GM18870 (cell line): ENCODE measurements around the gene FADS3.

ENCODE experiments used
- ATAC-seq: cut with Tn5 transposase; IDR thresholded peaks from one replicate; pipeline ENCODE4 v1.9.1; 2021; ENCODE audit warnings: moderate library complexity; ENCODE audit not compliant: unreplicated experiment

The FADS3 gene, protein sequence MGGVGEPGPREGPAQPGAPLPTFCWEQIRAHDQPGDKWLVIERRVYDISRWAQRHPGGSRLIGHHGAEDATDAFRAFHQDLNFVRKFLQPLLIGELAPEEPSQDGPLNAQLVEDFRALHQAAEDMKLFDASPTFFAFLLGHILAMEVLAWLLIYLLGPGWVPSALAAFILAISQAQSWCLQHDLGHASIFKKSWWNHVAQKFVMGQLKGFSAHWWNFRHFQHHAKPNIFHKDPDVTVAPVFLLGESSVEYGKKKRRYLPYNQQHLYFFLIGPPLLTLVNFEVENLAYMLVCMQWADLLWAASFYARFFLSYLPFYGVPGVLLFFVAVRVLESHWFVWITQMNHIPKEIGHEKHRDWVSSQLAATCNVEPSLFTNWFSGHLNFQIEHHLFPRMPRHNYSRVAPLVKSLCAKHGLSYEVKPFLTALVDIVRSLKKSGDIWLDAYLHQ

DNA sequence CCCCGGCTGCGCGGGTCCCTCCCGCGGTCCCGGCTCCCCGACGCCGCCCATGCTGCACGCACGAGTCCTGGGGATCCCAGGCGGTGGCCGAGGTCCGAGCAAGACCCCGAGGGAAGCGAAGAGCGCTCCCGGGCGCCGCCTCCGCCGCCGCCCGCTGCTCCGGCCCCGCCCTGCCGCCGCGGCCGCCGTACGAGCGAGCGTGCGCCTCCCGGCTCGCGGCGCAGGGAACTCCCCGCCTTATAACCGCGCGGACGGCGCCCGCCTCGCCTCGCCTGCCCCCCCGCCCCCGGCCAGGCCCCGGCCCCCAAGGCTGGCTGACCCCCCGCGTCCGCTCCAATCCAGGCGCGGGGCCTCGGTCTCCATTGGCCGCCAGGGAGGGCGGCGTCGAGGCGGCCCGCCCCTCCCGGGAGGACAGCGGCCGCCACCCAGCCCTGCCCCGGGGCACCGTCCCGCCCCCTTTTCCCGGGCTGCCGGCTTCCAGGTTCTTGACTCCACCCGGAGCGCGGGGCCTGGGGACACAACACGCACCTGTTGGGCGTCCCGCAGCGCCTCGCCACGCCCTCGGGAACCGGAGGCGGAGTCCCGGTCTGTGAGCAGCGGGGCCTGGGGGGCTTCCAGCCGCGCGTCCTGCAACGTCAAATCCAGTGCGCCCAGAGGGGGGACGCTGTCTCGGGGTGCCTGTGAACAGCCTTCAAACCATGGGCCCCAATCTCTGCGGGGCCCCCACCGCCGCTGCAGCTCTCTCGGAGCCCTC lies at the start of gene FADS3:
Gene FADS3 (minus strand): TSS at position 215 of the 754 bp plus-strand sequence. CDS start 164 bp downstream, at position 51.
- no peak for ATAC-seq

DNA sequence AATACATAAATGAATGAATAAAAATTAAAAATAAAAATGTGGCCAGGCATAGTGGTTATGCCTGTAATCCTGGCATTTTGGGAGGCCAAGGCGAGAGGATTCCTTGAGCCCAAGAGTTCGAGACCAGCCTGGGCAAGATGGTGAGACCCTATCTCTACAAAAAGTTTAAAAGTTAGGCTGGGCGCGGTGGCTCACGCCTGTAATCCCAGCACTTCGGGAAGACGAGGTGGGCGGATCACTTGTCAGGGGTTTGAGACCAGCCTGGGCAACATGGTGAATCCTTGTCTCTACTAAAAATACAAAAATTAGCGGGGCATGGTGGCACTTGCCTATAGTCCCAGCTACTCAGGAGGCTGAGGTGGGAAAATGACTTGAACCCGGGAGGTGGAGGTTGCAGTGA lies 49.1 kb upstream of the FADS3 start:
- ATAC-seq = no peak

DNA sequence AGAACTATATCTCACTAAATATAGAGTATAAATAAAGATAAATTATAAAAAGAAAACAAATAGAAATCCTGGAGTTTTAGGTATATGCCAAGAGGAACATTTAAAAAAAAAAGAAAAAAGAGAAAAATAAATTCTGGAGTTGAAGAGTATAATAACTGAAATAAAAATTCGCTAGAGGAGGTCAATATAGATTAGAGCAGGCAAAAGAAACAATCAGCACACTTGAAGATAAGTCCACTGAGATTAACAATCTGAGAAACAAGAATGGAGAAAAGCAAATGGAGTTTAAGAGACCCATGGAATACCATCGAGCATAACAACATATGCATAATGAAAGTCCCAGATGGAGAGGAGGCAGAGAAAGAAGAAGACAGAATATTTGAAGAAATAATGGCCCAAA lies 44.5 kb upstream of the FADS3 start:
- no peak for ATAC-seq

DNA sequence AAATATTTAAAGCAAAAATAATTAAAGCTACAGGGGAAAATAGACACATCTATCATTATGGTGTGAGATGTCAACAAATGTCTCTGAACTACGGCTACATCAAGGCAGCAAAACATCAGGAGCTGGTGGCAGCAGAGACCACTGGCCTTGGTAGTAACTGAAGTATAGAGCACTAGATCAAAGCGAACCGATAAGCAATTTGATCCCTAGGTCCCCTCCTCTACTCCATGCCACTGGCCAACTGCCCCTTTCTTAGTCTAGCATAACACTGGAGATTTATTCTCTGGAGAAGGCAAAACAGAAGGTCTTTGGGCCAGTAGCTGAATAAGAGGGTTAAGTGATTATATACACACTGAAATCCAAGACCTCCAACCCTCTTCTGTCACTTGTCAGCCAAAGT lies 39.6 kb upstream of the FADS3 start:
- no peak for ATAC-seq

DNA sequence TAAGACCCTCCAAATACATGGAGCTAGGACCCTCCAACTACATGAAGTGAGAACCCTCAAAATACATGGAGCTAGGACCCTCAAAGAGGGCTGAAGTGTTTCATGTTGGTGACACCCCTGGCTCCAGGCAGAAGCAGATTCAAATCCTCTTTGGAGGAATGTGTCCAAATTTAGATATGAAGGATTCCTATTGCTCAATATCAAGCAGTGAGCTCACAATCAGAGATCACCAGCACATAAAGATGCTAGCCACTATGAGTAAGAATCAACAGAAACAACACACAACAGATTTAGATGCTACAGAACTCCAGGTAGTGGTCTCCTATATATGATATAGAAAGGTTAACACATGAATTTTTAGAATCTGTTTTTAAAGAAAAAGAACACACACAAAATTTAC lies 37.3 kb upstream of the FADS3 start:
- no peak for ATAC-seq

DNA sequence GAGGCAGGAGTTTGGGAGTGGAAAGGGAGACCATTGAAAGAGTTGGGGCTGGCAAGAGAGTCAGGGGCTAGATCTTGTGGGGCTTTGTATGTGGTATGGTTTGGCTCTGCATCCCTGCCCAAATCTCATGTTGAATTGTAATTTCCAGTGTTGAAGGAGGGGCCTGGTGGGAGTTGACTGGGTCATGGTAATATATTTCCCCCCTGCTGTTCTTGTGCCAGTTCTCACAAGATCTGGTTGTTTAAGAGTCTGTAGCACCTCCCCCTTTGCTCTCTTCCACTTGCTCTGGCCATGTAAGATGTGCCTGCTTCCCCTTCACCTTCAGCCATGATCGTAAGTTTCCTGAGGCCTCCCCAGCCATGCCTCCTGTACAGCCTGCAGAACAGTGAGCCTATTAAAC lies 36.2 kb upstream of the FADS3 start:
- ATAC-seq = no peak

DNA sequence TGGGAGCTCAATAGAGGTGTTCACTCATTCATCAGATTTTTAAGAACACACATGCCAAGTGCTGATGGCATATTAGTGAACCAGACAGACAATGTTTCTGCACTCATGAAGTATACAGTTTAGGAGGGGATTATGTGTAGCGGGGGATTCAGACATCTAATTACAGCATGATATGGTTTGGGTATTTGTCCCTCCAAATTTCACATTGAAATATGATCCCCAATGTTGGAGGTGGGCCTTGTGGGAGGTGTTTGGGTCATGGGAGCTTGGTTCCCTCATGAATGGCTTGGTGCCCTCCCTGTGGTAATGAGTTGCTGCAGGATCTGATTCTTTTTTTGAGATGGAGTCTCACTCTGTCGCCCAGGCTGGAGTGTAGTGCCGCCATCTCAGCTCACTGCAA lies 34.9 kb upstream of the FADS3 start:
- no peak for ATAC-seq

DNA sequence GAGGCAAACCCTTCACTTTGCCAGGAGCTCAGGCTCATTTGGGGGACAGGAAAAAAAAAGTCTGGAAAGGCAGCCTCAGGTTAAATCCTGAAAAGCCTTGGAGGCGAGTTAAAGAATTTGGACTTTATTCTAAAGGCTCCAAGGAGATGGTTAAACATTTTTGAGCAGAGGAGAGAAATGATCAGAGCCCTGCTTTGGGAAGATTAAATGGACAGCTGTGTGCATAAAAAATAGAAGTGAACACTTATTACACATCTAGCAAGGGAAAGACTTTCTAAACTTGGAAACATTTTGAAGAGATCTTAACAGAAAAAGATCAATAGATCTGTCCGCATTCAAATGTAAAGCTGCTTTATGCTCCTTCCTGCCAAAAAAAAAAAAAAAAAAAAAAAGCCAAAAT lies 34.4 kb upstream of the FADS3 start:
- ATAC-seq = no peak

DNA sequence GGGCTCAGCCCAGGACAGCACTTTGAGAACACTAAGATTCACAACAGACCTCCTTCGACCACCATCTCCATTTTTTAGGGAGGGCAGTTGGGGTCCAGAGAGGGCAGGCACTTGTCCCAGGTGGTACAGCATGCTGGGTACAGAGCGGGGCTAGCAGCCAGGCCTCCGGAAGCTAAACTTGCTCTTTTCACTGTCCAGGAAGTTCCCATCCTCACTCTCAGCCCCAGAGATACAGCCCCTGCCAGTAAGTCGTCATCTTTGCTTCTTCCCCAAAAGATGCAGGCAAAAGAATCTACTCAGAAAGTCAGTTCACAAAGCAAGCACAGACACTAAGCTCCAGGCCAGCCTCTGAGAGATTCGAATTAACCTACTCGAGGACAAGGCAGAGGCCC lies 32.7 kb upstream of the FADS3 start:
- no peak for ATAC-seq

DNA sequence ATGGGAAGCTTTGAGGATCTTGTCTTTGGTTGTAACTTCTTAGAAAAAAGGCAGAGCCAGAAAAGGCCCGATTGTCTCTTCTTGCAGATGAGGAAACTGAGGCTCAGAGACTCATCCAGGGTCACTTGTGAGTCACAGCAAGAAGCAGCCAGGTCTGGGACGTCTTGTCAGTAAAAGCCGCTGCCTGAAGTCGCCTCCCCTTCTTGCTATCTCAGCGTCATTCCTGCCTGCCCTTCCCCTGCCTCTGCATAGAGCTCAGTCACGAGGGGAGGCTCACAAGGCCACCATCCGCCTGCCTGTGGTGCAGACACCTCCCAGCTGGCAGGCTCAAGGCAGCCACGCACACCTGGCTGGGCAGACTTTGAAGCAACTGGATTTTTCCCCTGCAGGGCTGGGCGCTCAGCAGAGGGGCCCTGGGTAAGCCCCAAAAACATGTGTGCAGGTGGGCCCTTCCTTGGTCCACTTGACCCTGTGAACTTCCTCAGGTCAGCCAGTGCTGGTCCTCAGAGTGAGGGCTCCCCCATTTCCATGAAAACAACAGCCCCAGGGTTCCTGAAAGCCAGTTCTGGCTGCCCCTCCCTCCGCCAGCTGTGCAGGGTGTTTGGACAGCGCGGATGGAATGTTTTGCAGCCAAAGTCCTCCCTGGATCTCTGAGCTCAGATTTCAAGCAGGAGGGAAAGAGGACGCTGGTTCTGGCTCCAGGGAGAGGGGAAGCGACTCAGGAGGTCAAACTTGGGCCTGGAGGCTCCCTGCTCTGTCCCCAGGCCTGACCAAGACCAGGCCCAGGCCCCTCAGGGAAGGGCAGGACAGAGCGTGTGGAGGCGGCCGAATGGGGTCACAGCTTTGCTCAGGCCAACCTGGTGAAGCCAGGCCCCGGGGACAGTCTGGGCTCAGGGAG lies 32.1 kb upstream of the FADS3 start:
- no peak for ATAC-seq

DNA sequence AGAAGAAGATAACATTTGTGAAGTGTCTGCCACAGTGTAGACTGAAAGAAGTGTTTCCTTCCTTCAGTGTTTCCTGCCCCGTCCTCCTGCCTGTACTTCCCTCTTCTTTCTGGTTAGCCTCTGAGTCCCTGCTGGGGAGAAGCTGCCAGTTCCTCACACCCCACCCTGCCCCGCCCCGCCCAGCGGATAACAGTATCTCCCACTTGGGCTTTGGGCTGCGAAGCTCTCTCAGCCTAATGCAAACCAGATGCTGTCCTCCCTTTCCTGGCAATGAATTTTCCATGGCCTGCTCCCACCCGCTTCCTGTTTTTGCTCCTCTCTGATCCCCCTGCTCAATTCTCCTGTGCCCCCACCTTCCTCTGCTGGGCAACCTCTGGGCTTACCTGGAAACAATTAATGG lies 31.2 kb upstream of the FADS3 start:
- no peak for ATAC-seq

DNA sequence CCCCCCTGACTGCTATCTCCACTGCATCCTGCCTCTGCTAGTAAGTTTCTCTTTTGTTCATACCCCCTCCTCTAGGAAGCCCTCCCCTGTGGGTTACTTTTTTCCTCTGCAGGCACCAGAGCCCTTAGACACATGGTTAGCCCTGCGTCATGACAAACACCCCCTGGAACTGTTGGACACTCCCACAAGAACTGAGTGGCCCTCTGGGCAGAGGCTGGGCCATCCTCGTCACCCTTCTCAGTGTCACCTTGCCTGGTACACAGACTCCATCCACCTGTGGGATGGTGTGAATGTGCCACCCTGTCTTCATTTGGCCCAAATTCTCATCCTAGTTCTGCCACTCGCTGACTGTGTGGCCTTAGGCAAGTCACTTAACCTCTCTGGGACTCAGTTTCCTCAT lies 30.1 kb upstream of the FADS3 start:
- ATAC-seq = no peak

DNA sequence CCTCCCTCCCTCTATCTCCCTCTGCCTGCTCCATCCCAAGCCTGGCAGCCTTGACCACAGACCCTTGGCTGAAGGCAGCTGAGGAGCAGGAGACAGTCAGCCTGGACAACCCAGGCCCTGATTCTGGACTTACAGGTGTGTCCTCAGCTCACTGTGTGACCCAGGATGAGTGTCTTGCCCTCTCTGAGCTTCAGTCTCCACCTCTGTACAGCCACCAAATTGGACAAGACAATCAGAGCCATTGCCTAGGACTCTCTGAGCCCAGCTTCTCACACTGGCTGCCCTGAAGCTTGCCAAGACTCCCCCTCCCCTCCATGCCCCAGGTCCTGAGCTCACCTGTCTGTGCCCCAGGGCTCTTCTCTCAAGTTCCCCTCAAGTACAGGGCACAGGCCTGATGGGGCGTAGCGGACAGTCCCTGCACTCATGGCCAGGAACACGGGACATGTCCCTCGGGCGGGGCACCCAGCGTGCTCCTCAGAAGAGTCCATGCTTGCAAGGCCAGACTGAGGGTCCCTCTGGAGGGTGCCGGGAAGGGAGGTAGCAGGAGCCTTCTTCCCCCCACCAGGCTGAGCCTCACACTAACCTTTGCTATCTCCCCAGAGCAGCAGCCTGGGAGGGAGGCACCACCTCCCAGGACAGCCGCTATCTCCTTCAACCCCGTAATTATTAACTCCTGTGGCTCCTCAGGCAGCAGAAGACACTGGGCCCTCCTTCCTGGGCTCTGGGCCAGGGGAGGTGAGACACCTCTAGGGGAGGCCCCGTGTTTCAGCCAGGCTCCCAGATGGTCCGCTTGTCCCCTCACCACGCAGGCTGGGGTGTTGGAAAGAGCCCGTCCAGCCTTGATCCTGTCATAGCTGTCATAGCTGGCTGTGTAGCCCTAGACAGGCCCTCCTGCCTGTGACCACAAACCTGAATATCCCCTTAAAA lies 28.6 kb upstream of the FADS3 start:
- ATAC-seq = no peak

DNA sequence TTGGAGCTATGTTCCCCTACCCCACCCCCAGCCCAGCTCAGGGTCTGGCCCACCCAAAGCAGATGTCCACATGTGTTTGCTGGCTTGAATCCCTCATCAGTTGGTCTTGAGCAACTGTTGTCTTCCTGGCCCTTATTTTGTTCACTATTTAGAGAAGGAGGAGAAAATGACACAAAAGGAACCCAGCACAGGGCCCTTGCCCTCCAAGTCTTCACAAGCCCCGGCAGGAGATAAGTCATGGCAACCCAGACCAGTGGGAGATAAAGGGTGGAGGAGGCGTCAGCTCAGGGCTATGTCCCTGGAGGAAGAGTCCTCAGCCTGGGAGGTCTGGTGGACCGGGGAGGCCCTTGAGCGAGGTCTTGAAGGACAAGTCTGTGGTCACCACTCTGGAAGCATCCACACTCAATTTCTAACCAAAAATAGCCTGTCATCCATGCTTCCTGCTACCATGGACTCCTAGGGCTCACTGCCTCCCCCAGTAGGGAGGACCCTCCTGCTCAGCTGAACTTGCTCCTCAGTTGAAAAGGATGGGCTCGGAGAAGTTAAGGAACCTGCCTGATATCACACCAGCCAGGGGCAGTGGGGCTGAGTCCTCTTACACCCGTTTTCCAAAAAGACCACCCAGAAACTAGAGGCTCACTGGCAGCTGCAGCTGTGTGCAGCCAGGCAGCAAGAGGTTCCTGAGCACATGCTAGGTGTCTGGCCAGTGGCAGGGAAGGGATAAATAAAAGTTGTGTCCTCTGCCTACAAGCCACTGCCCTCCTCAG lies 27.8 kb upstream of the FADS3 start:
- ATAC-seq = no peak

DNA sequence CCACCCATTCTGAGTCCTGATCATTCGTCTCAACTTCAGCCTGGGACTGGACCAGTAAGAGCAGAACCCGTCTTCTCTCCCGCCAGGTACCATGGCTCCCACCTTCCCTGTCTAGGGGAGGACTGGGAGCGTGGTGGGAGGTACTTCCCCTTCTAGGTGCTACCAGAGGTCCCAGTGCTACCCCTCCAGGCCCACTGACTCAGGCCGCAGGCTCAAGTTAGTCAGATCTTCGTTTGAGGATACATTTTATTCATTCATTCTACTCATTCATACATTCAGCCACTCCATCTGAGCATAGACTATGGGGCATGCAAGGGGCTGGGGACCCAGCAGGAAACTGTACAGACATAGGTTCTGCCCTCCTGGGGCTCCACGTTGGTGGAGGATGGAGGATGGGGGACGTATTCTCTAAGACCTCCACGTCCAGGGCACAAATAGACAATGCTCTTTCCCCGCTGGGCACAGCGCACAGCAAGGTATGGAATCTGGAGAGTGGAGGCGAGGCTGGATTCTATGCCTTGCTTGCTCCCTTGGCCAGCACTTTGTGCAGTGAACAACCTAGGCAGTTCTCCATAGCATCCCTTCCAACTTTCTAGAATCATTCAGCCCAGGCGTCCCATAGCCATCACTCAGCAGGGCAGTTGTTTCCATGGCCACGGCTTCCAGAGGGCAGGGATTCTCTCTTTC lies 27.0 kb upstream of the FADS3 start:
- no peak for ATAC-seq

DNA sequence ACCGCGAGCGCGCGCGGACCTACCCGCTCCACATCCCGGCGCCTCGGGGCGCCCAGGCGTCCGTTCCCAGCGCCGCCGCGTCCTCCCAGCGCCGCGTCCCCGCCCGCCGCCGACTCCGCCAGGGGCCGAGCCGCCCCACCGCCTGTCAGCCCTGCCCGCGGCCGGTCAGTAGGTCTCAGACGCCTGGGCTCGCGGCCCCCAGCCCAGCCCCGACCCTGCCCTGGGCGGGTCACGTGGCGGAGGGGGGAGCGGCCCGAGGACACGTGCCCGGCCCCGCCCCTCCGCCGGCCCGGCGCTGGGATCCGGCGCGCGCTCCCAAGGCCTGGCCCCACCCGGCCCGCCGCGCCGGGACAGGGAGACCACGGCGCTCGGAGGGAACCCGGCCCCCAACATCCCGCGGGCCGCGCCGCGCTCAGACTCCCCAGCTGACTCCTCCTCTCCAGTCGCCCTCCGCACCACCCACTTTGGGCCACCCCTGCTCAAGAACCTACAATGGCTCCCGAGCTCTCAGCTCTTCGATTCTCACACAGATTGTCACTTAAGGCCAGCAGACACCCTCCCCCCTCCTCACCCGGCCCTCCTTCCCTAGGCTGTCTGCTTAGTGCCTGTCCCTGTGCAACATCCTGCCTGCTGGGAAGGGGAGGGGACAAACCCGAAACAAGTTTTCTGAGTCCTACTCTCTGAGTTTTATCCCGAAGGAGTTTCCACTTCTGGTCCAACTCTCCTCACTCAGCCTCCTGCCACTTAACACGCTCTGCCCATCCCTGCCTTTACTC lies 26.2 kb upstream of the FADS3 start, which contains the start of gene RAB3IL1:
Gene RAB3IL1 (minus strand): TSS at position 233 of the 776 bp plus-strand sequence. CDS start 199 bp downstream, at position 34.
- ATAC-seq = no peak

DNA sequence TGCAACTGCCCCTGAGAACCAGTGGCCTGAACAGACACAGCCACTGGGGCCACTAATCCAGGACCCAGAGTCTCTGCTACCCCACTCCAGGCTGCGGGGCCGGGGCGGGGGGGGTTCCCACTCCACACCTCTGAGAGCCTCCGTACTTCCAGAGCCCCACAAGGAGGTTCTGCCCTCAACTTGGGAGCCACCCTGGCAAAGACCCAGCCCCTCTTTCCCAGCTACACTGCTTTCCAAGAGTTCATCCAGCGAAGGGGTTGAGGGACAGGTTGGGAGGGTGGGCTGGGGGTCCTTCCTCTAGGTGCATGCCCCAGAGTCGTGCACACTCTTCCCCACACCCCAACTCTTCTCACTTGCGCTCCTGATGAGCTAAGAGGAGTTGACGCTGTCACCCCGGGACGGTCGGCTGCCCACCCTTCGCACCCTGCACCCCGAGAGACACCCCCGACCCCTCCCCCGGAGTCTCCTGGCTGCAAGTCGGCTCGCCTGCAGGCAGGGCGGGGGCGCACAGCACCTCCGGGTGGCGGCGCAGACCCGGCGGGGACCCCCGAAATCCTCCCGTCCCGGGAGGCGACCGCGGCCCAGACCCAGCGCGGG lies 25.5 kb upstream of the FADS3 start:
- no peak for ATAC-seq
